GM18867 (cell line): Measurements from ENCODE around the gene THSD4.
"Not testable (repeated sequence)": the region's sequence is repeated elsewhere in the genome, so short reads cannot be mapped to it uniquely, and the experiment has no call there.

Experiments
- ATAC-seq: cut with Tn5 transposase; IDR thresholded peaks from one replicate; pipeline ENCODE4 v1.9.1; 2021; ENCODE audit warnings: mild to moderate bottlenecking, moderate library complexity; ENCODE audit not compliant: unreplicated experiment

The THSD4 gene

GRCh38 chr15:71319424-71319823 is 204.2 kb downstream of the THSD4 start:
- not testable (repeated sequence) for ATAC-seq

- ATAC-seq = no peak
Observed at GRCh38 chr15:71319935-71320334, 204.7 kb downstream of the THSD4 start.

GRCh38 chr15:71323082-71323481 is 207.8 kb downstream of the THSD4 start:
- no peak for ATAC-seq

- no peak for ATAC-seq
Observed at GRCh38 chr15:71323584-71323983, 208.3 kb downstream of the THSD4 start.

- ATAC-seq = no peak
Observed at GRCh38 chr15:71325481-71325880, 210.2 kb downstream of the THSD4 start.

GRCh38 chr15:71328453-71328852 is 213.2 kb downstream of the THSD4 start:
- ATAC-seq = no peak

GRCh38 chr15:71329041-71329440 is 213.8 kb downstream of the THSD4 start:
- no peak for ATAC-seq

GRCh38 chr15:71329497-71330260 is 214.4 kb downstream of the THSD4 start:
- ATAC-seq = no peak

GRCh38 chr15:71330638-71331162 is 215.4 kb downstream of the THSD4 start:
- ATAC-seq = no peak

GRCh38 chr15:71331173-71331572 is 215.9 kb downstream of the THSD4 start:
- no peak for ATAC-seq

- no peak for ATAC-seq
Observed at GRCh38 chr15:71332431-71333004, 217.2 kb downstream of the THSD4 start.

- no peak for ATAC-seq
Observed at GRCh38 chr15:71333136-71333700, 217.9 kb downstream of the THSD4 start.

- no peak for ATAC-seq
Observed at GRCh38 chr15:71333839-71334238, 218.6 kb downstream of the THSD4 start.

GRCh38 chr15:71334434-71334833 is 219.2 kb downstream of the THSD4 start:
- no peak for ATAC-seq

- ATAC-seq = no peak
Observed at GRCh38 chr15:71334873-71335272, 219.6 kb downstream of the THSD4 start.

GRCh38 chr15:71335591-71335990 is 220.3 kb downstream of the THSD4 start:
- no peak for ATAC-seq

- ATAC-seq = no peak
Observed at GRCh38 chr15:71336671-71337070, 221.4 kb downstream of the THSD4 start.

GRCh38 chr15:71337197-71337845 is 222.1 kb downstream of the THSD4 start:
- no peak for ATAC-seq

GRCh38 chr15:71338265-71338664 is 223.0 kb downstream of the THSD4 start:
- no peak for ATAC-seq

GRCh38 chr15:71338827-71339542 is 223.7 kb downstream of the THSD4 start:
- ATAC-seq = no peak
